PC-3 (cell line): Measurements from ENCODE around the gene NXPH4.

Experiments
- CTCF ChIP-seq: fragments of 300-600 bp; sonication (generic); conservative IDR thresholded peaks from 2 replicates; pipeline ENCODE4 v1.5.1; 2017; ENCODE audit warnings: antibody characterized with exemption, low read depth, mild to moderate bottlenecking, low read length
- EZH2 ChIP-seq: fragments of 300-600 bp; sonication (generic); IDR thresholded peaks from one replicate; pipeline ENCODE4 v1.6.1; 2017; ENCODE audit warnings: antibody characterized with exemption, mild to moderate bottlenecking, low read length; ENCODE audit not compliant: unreplicated experiment
- EZH2phosphoT487 ChIP-seq: fragments of 300-600 bp; sonication (generic); IDR thresholded peaks from 2 replicates; pipeline ENCODE4 v1.6.1; 2018; ENCODE audit warnings: mild to moderate bottlenecking, antibody characterized with exemption, low read length, borderline replicate concordance

GRCh38 chr12:57250541-57250940, 33.9 kb downstream of the NXPH4 start:
- TF ChIP-seq CTCF (no peak), EZH2 (no peak), EZH2phosphoT487 (no peak)
